ENCODE measurements around the gene SPATA18.
A peak's percentile ranks its signal among the peaks of the same experiment; 100 is the strongest.

Gene SPATA18, protein sequence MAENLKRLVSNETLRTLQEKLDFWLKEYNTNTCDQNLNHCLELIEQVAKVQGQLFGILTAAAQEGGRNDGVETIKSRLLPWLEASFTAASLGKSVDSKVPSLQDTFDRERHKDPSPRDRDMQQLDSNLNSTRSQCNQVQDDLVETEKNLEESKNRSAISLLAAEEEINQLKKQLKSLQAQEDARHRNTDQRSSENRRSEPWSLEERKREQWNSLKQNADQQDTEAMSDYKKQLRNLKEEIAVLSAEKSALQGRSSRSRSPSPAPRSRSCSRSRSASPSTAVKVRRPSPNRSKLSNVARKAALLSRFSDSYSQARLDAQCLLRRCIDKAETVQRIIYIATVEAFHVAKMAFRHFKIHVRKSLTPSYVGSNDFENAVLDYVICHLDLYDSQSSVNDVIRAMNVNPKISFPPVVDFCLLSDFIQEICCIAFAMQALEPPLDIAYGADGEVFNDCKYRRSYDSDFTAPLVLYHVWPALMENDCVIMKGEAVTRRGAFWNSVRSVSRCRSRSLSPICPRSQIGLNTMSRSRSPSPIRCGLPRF

DNA sequence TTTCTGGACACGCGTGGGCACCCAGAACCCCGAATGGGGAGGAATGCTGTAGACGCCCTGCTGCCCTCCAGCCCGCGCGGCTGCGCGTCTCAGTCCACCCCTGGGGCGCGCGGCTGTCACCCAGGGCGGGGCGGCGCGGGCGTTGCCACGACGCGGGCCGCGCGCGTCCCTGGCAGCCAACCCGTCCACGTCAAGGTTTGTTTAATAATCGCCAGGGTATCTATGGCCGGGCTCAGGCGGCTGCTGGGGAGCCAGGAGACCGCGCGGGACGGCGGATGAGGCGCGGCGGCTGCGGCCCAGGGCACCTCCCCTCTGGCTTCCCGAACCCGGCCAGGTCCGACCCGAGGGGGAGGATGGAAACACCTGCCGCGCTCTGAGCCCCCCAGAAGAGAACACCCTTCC lies at the start of gene SPATA18:
SPATA18 (plus strand) TSS at position 92 of the 402 bp plus-strand sequence. CDS start 401 bp downstream, outside the sequence.
- no peak for DNase-seq (ENCODE audit: low read depth in 2 of 2)

DNA sequence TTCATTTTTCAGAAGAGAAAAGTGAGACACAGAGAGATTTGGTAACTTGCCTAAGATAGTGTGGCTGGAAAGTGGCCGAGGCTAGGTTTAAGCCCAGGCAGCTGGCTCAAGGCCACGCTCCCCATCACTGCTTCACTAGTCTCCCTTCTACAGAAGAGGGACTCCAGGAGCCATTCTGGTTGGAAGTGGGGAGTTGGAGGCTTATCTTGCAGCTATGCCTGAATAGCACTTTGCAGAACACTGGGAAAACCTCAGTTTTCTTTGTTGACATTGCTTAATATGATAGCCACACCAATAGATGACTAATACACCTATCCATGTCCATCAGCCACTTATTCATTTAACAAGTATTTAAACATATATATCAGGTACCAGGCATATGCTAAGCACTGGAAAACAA lies 49.5 kb upstream of the SPATA18 start:
- DNase-seq (ENCODE audit: low read depth in 2 of 2), result no peak

DNA sequence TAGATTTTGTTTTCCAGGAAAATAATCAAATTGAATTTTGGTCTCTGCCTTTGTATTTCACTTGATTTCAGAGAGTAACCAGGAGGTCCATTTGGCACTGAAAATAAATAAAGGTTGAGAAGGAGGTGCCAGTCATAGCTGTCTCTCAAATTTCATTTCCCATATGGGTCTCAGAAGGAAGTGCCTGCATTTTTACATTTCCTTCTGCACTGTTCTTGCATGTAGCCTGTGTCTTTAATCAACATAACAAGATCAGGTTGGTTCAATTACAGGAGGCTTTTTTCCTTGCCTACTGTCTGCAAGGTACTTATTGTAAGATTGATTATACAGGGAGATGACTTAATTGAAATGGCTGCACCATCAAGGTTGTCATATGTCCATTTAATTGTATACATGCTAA lies 46.7 kb upstream of the SPATA18 start:
- DNase-seq (ENCODE audit: low read depth in 2 of 2), result no peak

DNA sequence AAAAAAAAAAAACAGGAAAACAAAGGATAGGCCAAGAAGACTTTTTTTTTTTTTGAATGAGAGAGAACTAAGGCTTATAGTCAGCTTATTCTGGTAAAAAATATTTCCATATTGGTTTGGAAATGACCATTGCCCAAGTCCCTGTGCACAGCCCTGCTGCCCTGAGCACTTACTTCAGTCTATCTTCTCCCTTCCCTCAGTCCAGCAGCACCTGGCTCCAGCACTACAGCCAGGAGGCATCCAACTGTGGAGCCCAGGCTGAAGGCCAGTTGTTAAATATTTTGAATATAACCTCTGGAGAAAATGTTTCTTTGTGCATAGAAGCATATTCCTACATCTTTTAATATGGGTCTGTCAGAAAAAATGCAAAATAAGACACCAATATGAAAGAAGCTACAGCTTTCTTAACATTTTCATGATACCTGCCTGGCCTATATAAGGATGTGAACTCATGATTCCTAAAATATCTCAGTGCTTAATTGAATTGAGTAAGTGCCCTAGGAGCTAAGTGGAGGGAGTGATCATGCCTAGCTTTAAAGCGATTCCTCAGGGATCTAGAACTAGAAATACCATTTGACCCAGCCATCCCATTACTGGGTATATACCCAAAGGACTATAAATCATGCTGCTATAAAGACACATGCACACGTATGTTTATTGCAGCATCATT lies 45.4 kb upstream of the SPATA18 start:
- DNase-seq (ENCODE audit: low read depth in 2 of 2), result no peak

DNA sequence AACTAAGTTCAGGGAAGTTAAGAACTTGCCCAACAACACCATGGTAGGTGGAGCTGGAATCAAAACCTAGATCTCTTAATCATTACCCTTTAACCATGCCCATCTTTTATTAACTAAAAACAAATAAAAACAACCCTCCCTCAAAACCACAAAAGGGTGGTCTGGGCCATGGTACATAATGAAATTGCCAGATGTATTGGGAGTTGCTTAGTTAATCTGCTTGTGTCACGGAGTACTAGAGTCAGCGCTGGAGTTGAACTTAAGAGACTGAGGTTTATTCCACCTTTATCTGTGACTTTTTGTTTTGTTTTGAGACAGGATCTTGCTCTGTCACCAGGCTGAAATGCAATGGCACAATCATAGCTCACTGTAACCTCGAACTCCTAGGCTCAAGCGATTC lies 44.2 kb upstream of the SPATA18 start:
- DNase-seq (ENCODE audit: low read depth in 2 of 2), result no peak

DNA sequence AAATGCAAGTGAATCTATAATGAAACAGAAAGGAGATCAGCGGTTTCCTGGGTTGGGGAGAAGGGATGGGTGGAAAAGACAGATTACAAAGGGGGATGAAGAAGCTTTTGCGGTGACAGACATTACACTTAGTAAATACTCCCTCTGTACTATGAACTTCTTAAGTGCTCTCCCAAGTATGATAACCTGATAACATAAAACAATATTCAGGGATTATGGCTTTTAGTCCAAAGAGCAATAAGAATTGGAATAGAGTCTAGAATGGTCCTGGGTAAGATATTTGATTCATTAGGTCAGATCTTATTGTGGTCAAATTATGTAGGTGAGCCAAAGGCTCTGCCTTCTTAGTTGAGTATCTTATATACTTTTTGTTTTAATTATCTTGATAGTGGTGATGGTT lies 40.1 kb upstream of the SPATA18 start:
- DNase-seq (ENCODE audit: low read depth in 2 of 2), result no peak

DNA sequence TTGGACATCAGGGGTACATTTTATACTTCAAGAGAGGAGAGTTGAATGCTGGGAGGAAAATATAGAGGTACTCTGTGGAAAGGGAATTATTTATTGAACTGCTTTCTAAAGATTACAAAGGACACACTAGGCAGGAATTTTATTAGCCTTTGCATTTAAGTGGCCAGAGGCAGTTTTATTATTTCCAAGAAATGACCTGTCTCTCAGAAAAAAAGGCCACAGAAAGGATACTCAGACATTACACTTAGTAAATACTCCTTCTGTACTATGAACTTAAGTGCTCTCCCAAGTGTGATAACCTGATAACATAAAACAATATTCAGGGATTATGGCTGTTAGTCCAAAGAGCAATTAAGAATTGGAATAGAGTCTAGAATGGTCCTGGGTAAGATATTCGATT lies 38.5 kb upstream of the SPATA18 start:
- DNase-seq (ENCODE audit: low read depth in 2 of 2), result no peak

DNA sequence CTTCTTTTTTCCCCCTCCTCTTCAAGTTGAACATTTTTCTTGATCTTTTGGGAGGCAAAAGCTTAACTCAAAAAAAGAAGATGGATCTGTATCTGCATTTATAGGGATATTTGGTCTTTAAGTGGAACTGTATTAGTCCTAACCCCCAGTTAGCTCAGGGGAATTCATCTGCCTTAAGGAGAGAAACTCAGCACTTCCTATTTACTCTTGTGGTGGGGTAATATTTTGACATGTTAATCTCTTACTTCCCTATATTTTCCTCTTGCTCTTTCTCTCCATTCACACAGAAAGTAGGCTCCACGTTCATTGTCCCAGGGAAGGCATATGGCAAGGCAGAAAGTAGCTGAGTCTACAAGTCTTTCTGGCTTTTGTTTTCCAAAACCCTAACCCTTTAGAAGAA lies 36.2 kb upstream of the SPATA18 start:
- no peak for DNase-seq (ENCODE audit: low read depth in 2 of 2)

DNA sequence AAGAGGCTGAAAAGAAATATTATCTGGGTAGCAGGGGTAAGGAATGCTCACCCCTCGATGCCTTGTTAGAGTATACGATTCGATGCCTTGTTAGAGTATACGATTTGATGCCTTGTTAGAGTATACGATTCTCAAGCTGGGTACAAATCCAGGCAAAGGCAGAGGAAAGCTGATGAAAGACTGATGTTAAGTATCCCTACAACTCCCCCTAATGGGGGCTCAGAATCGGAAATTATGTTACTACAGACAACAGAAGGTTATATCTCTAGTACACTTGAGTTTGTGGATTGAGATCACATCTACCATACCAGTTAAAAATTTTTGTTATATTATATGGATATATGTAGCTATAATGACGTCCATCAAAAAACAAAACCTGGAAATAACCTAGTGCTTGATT lies 35.7 kb upstream of the SPATA18 start:
- no peak for DNase-seq (ENCODE audit: low read depth in 2 of 2)

DNA sequence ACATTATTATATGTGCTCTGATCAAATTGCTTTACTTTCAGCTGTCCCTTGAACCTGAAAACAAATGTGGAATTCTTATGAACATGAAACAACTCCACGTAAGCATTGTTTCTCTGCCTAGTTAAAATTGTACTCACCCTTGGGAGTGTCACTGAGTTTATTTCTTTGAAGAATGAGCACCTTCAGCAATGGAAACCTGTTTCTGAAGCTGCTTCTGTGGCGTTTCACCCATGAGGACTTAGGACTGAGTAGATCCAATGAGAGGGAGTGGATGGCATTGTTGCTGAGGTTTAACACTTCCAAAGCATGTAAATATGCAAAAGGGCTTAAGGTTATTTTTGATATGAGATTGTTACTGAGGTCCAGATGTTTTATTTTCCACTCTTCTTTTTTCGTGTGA lies 34.1 kb upstream of the SPATA18 start:
- no peak for DNase-seq (ENCODE audit: low read depth in 2 of 2)

DNA sequence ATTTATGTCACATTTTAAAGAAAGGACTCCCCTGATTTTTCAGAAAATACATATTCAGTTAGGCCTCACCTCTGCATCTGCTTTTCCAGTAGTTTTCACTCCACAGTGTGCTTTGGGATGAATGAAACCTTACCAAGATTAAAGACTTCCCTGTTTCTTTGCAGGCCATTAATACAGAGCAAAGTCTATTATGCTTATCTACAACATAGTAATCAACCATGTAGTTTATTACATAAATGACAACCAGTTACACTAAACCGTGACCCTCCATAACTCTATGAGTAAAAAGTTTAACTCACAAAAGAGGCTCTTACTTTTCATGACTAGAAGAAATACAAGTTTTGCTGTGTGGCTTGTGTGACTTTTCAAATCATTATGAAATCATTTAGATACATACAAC lies 33.3 kb upstream of the SPATA18 start:
- no peak for DNase-seq (ENCODE audit: low read depth in 2 of 2)

DNA sequence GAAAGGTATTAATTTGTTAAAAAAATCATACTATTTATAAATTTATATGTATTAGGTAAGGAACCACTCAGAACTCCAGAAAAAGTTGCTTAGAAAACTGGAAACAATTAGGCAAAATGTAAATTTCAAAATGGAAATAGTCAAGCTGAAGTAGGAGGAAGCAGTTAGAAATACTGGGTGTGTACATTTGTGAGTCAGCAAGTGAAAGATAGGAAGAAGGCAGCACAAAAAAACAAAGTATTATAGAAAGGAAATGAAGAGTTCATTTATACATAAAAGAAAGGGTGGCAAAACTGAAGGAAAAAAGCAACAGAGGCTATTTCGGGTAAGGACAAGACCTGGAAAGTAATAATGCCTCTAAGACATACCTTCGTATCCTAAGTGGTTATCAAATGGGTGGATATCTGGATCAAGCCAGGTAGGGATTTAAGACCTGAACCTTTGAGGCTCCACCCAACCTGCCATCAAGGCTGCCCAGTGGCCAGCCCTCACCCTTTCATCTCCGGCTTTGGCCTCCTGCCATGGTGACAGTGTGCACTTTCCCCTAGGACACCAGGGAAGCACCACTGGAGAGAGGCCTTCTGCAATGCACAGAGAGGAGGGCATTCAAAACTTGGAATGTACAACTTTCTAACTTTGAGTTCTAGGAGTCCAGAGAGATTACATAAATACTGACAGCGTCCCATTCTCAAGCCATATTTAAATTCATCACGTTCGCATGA lies 31.0 kb upstream of the SPATA18 start, which contains the start of gene LRRC66:
LRRC66 (minus strand) TSS at position 428 of the 722 bp plus-strand sequence. CDS start 2,750 bp downstream, outside the sequence.
- DNase-seq (ENCODE audit: low read depth in 2 of 2), result no peak

DNA sequence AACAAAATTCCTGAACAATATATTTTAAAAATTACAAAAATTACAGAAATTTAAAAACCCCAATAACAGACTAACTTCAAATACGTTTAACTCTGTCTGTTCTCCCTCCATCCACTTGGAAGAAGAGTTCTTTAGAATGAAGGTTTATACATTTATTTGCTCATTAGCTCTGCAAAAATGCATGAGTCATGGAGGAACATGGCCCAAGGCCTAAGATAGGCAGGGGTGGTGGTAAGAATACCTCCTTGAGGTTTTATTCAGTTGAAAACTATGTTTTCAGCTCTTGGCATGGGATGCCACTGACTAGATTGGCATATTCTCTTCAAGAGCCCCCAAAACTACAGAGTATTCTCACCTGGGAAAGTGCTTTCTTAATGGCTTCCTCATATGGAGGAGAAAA lies 22.1 kb upstream of the SPATA18 start:
- no peak for DNase-seq (ENCODE audit: low read depth in 2 of 2)

DNA sequence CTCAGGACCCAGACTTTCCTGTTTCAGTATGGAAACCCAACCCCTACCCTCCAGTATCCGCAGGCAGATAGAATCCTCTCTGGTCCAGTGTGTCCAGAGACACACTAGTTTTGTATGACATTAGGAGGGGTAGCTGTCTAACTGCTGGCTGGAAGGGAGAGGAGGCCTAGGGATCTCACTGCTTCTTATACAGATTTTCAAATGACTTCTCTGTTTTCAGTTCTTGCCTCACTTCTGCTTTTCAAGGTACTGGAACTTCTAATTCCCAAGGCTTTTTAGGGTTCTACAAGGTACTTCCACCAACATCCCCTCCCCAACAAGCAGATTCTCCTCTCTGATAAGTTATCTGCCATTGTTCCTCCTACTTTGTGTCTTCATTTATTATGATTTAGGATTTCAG lies 19.1 kb upstream of the SPATA18 start:
- no peak for DNase-seq (ENCODE audit: low read depth in 2 of 2)

DNA sequence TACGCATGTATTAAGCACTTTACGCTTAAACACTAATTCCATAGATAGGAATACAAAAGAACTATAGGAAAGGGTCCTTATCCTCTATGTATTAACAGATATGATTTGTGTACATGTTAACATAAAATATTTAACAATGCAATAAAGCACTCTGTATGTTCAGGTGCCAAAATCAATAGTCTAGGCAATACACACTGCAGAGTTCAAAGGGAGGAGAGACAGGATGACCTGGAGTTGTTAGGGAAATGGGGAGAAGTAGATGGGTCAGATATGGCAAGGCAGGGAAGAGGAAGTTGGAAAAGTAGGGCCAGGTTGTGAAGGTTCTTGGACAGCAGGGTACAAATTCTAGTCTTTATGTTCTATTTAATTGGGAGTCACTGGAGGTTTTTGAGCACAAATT lies 15.9 kb upstream of the SPATA18 start:
- DNase-seq (ENCODE audit: low read depth in 2 of 2), result no peak

DNA sequence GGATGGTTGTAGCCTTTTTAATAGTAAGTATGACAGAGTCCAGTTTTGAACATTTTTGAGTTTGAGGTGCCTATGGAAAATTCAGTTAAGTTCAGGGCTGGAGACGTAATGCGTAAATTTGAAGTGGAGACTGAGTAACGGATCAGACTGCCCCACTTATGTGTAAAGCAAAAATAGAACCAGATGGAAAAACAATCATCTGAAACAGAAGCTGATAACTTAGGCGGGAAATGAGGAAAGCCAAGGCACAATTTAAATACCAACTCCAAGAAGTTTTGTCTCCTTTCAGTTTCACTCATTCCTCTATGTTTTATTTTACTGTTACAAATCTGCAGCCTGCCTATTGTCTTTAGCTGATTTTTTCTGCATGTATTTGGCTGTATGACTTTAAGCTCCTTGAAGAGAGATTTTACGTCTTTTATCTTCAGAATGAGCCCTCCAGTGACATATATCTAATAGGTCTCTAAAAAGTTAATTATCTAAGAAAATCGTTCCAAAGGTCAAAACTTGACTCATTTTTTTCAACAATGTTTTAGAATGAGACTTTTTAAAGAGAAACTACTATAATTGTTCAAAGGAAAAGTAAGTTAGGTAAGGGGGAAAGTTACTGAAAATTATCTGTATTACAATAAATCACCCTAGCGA lies 14.1 kb upstream of the SPATA18 start:
- no peak for DNase-seq (ENCODE audit: low read depth in 2 of 2)

DNA sequence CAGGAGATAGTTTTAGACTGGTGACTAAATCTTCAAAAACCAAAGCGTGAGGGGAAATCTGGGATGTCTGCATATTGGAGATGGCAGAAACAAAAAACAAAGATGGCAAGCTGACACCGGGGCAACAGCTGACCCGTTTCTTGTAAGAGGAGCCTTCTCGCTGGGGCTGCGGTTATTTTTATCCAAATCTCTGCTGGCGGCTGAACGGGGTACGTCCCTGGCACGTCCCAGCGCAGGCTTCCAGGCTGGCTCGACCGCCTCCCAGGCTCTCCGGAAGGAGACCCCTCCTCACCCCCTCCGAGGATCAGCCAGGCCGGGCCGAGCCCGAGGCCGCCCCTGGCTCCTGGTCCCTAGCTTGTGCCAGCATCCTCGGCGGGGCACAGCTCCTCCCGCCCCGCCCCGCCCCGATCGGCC lies 13.4 kb upstream of the SPATA18 start:
- no peak for DNase-seq (ENCODE audit: low read depth in 2 of 2)

DNA sequence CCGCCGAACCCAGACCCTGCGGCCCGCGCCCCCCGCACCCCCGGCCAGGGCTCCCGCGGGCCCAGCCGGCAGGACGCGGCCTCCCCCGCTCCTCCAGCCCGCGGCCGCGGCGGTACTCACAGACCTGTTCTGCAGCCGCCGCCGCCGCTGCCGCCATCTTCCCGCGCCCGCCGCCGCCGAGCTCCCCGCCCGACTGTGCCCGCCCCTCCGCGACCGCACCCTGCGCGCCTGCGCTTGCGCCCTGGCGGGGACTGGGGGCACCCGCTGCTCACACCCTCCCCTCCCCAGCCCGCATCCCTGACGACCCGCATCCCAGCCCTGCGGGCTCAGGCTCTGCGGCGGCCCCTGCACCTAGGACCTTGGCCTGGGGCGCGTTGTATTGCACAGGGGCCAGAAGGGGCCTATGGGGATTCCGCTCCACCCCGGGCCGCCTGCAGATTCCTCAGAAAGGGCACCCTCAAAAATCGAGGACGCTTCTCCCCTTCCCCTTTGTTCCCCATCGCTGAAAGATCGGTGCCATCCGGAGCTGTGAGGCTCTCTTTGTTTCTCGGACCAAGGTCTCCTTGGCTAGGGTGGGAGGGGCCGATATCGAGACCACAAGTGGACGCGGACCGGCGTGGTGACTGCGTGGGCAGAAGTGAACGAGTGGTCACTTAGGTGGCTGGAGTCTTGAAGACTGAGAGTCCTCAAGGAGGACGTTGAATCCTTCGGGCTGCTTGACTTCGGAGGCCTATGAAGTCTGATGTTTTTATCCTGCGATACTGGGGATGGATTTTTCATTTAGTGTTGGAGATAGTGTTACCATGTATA lies 12.8 kb upstream of the SPATA18 start, which contains the start of gene SGCB:
SGCB (minus strand) TSS at position 197 of the 810 bp plus-strand sequence; CDS start at position 157, 40 bp downstream.
- DNase-seq (ENCODE audit: low read depth in 2 of 2), result peak; percentile 33 to 65

DNA sequence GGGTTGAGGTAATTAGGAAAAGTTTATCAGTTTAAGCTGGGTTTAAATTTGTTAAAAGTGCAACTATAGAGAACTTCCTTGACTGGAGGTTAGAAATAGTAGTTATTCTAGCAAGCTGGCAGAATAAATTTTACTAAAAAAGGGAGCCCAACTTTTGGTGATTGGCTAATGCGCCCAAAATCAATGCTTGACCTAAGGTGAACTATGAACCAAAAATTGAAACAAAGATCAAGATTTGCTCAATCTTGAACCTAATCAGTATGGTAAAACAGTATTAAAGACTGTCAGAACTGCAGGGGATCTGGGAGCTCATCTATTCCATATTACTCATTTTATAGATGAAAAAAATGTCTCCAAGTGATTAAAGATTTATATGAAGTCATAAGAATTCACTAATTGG lies 6.1 kb upstream of the SPATA18 start:
- no peak for DNase-seq (ENCODE audit: low read depth in 2 of 2)

DNA sequence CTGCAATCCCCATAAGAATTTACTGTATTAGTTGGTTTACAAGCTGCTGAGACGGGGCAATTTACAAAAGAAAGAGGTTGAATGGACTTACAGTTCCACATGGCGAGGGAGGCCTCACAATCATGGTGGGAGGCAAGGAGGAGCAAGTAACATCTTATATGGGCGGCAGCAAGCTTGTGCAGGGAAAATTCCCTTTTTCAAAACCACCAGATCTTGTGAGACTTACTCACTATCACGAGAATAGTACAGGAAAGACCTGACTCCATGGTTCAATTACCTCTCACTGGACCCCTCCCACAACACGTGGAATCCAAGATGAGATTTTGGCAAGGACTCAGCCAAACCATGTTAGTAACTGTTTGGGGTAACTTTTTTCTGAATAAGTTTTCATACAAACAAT lies 1.8 kb upstream of the SPATA18 start:
- DNase-seq (ENCODE audit: low read depth in 2 of 2), result no peak
